Testis (tissue), 2 donors: ENCODE results near the gene CDH13.

Experiments used
- CTCF ChIP-seq, 3 experiments: fragments of 450-650 bp in 2 of 3; fragments of 200-600 bp in 1 of 3; sonication (generic) in 1 of 3; IDR thresholded peaks; one replicate each; pipeline ENCODE4 v1.5.1; 2016 to 2019; ENCODE audit warnings: antibody characterized with exemption in 3 of 3, mild to moderate bottlenecking in 2 of 3, moderate library complexity in 1 of 3
- POLR2A ChIP-seq: fragments of 450-650 bp; IDR thresholded peaks from one replicate; pipeline ENCODE4 v1.6.1; 2017; ENCODE audit warnings: antibody characterized with exemption, mild to moderate bottlenecking, moderate library complexity

GRCh38 chr16:83717814-83718213 is 1091.0 kb downstream of the CDH13 start:
- TF ChIP-seq CTCF (IDR thresholded peaks at IDR 0.05) = no peak
- no peak for TF ChIP-seq POLR2A
